GM15510 (cell line): ENCODE results near the gene FADS2.

Experiments used
- POLR2A ChIP-seq: IDR thresholded peaks from 3 replicates; pipeline ENCODE4 v1.6.1; 2011; ENCODE audit warnings: borderline replicate concordance; ENCODE audit not compliant: insufficient read length; ENCODE audit errors: extremely low read depth

FADS2 gene

GRCh38 chr11:61829806-61830205 is 1.7 kb downstream of the FADS2 start:
- no peak for TF ChIP-seq POLR2A

- TF ChIP-seq POLR2A: no peak
Measured at GRCh38 chr11:61830237-61831105, 2.4 kb downstream of the FADS2 start.

GRCh38 chr11:61832207-61832606 is 4.1 kb downstream of the FADS2 start:
- TF ChIP-seq POLR2A: no peak

- no peak for TF ChIP-seq POLR2A
Measured at GRCh38 chr11:61832754-61833153, 4.7 kb downstream of the FADS2 start.

GRCh38 chr11:61833471-61833870 is 5.4 kb downstream of the FADS2 start:
- TF ChIP-seq POLR2A: no peak

- no peak for TF ChIP-seq POLR2A
Measured at GRCh38 chr11:61833926-61834277, 5.8 kb downstream of the FADS2 start.

- TF ChIP-seq POLR2A: peak; percentile 61
Measured at GRCh38 chr11:61834278-61835048, 6.4 kb downstream of the FADS2 start.

- TF ChIP-seq POLR2A: no peak
Measured at GRCh38 chr11:61836193-61836592, 8.1 kb downstream of the FADS2 start.

GRCh38 chr11:61837411-61838005 is 9.4 kb downstream of the FADS2 start:
- no peak for TF ChIP-seq POLR2A

- peak; percentile 16 for TF ChIP-seq POLR2A
Measured at GRCh38 chr11:61838501-61838900, 10.4 kb downstream of the FADS2 start.

- peak; percentile 11 for TF ChIP-seq POLR2A
Measured at GRCh38 chr11:61838921-61839320, 10.8 kb downstream of the FADS2 start.

GRCh38 chr11:61839742-61840141 is 11.6 kb downstream of the FADS2 start:
- no peak for TF ChIP-seq POLR2A

GRCh38 chr11:61840371-61840770 is 12.3 kb downstream of the FADS2 start:
- no peak for TF ChIP-seq POLR2A

GRCh38 chr11:61841636-61842527 is 13.8 kb downstream of the FADS2 start:
- TF ChIP-seq POLR2A: peak; percentile 10

GRCh38 chr11:61842528-61842820 is 14.4 kb downstream of the FADS2 start:
- TF ChIP-seq POLR2A: peak; percentile 9
